Measurements from ENCODE around the gene ANP32A.
"Not testable (repeated sequence)": the region's sequence is repeated elsewhere in the genome, so short reads cannot be mapped to it uniquely, and the experiment has no call there.

DNA sequence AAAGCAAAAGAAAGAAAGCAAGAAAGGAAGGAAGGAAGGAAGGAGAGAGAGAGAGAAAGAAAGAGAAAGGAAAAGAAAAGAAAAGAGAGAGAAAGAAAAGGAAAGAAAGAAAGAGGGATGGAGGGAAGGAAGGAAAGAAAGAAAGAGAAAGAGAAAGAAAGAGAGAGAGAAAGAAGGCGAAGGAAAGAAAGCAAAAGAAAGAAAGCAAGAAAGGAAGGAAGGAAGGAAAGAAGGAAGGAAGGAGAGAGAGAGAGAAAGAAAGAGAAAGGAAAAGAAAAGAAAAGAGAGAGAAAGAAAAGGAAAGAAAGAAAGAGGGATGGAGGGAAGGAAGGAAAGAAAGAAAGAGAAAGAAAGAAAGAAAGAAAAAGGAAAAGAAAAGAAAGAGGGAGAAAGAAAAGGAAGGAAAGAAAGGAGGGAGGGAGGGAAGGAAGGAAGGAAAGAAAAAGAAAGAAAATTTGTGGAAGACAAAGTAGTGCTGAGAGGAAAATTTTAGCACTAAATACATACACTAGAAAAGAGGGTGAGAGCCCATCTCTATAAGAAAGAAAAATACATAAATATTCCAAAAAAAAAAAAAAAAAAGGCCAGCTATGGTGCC is 60.6 kb downstream of the ANP32A start:
- not testable (repeated sequence) for TF ChIP-seq EP300, POLR2A (IDR thresholded peaks at IDR 0.05)
- TF ChIP-seq, protein P1, sequence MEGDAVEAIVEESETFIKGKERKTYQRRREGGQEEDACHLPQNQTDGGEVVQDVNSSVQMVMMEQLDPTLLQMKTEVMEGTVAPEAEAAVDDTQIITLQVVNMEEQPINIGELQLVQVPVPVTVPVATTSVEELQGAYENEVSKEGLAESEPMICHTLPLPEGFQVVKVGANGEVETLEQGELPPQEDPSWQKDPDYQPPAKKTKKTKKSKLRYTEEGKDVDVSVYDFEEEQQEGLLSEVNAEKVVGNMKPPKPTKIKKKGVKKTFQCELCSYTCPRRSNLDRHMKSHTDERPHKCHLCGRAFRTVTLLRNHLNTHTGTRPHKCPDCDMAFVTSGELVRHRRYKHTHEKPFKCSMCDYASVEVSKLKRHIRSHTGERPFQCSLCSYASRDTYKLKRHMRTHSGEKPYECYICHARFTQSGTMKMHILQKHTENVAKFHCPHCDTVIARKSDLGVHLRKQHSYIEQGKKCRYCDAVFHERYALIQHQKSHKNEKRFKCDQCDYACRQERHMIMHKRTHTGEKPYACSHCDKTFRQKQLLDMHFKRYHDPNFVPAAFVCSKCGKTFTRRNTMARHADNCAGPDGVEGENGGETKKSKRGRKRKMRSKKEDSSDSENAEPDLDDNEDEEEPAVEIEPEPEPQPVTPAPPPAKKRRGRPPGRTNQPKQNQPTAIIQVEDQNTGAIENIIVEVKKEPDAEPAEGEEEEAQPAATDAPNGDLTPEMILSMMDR (IDR thresholded peaks at IDR 0.05): not testable (repeated sequence)
